22Rv1 (cell line): ENCODE results near the gene WDR33.
"Not testable (repeated sequence)": the region's sequence is repeated elsewhere in the genome, so short reads cannot be mapped to it uniquely, and the experiment has no call there.

ENCODE experiments used
- H3K27ac ChIP-seq: fragments of 450-650 bp; 2 replicates; pipeline ENCODE4 v1.5.1; 2017
- CTCF ChIP-seq: fragments of 450-650 bp; IDR thresholded peaks from 2 replicates; pipeline ENCODE4 v1.5.1; 2017; ENCODE audit warnings: mild to moderate bottlenecking
- ZFX ChIP-seq: fragments of 450-650 bp; IDR thresholded peaks from 2 replicates; pipeline ENCODE4 v1.6.1; 2017; ENCODE audit warnings: antibody characterized with exemption, borderline replicate concordance

The WDR33 gene

GRCh38 chr2:127844973-127845372, 34.0 kb upstream of the WDR33 start:
- H3K27ac ChIP-seq: no peak overlapping the region
- TF ChIP-seq CTCF (no peak), ZFX (no peak)

GRCh38 chr2:127843677-127844076, 32.7 kb upstream of the WDR33 start:
- no peak for TF ChIP-seq CTCF
- TF ChIP-seq ZFX: no peak
- no peak overlapping the region for H3K27ac ChIP-seq

- no peak overlapping the region for H3K27ac ChIP-seq
- TF ChIP-seq ZFX: no peak
- TF ChIP-seq CTCF: no peak
Observed at GRCh38 chr2:127841466-127842178, 30.7 kb upstream of the WDR33 start.

- TF ChIP-seq CTCF: no peak
- TF ChIP-seq ZFX: no peak
- no peak overlapping the region for H3K27ac ChIP-seq
Observed at GRCh38 chr2:127840893-127841292, 29.9 kb upstream of the WDR33 start.

- no peak for TF ChIP-seq ZFX
- no peak for TF ChIP-seq CTCF
- H3K27ac ChIP-seq: no peak overlapping the region
Observed at GRCh38 chr2:127834951-127835350, 24.0 kb upstream of the WDR33 start.

GRCh38 chr2:127829845-127830246, 18.9 kb upstream of the WDR33 start:
- TF ChIP-seq ZFX (no peak), CTCF (no peak)
- H3K27ac ChIP-seq: no peak overlapping the region

- not testable (repeated sequence) for H3K27ac ChIP-seq
Observed at GRCh38 chr2:127826708-127827107, 15.7 kb upstream of the WDR33 start.

- H3K27ac ChIP-seq: no peak overlapping the region; the same call in 1 of the 2 replicates
- TF ChIP-seq ZFX (no peak), CTCF (no peak)
Observed at GRCh38 chr2:127826047-127826446, 15.1 kb upstream of the WDR33 start.
